ENCODE measurements around the gene PLAAT4. TPM values are rescaled to one million over a fixed set of nuclear protein-coding genes. Genes with fewer than 3 reads are reported as not detected.

PLAAT4 gene
- total RNA-seq, 1 experiment from 2014 or later, result 3.5 TPM

DNA sequence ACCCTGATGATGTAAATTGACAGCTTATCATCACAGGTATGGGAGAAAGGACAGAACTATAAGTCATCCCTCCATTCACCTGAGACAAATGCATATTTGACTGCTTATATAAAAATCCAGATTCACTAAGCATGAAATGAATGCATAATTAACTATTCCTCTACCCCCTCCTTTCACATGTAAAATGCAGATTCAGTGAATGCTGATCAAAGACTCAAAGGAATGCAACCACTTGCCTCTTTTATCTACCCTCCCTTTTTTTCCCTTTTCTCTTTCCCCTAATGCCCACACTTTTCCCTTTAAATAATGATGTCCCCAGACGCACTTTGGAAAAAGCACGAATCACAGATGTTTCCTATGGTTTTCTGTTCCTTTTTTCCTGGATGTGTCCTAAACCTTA is 4.5 kb upstream of the PLAAT4 start:
- Histone ChIP-seq H3K79me1 (ENCODE audit: insufficient read depth, low read depth, low read length, poor library complexity, severe bottlenecking) (no peaks in the 10 kb centered on the region), H2BK20ac (ENCODE audit: low read depth, low read length, poor library complexity, severe bottlenecking) (no peak overlapping the region), H3K56ac (ENCODE audit: insufficient read length, low read depth, low read length) (no peak overlapping the region), H3K79me2 (ENCODE audit: insufficient read depth, low read length) (no peaks in the 10 kb centered on the region), H2BK12ac (ENCODE audit: insufficient read length, low read depth, low read length) (no peak overlapping the region), H3K9me3 (ENCODE audit: control insufficient read depth, low read depth, low read length) (no peaks in the 10 kb centered on the region), H3K9ac (ENCODE audit: extremely low read depth, insufficient read length, low read length) (no peak overlapping the region), H2AK5ac (ENCODE audit: insufficient read length, low read length) (no peak overlapping the region), H3K4me2 (ENCODE audit: insufficient read depth, insufficient read length, low read length) (no peak overlapping the region), H3K4me1 (ENCODE audit: insufficient read depth, low read length) (peaks cover 15% of the 10 kb centered on the region; the same call in 1 of the 2 replicates), H3T11ph (ENCODE audit: low read length) (no peak overlapping the region), H4K8ac (replicated peaks; ENCODE audit: insufficient read length, low read depth, low read length) (no peak overlapping the region), H4K20me1 (ENCODE audit: control insufficient read depth, insufficient read depth, insufficient read length) (no peaks in the 10 kb centered on the region), H2BK5ac (ENCODE audit: insufficient read length, low read length) (no peak overlapping the region), H4K91ac (ENCODE audit: insufficient read length, low read depth, low read length) (no peak overlapping the region), H3K23ac (ENCODE audit: insufficient read length, low read depth, low read length) (no peak overlapping the region), H2BK15ac (ENCODE audit: low read depth, low read length) (no peak overlapping the region), H3K27ac (ENCODE audit: insufficient read length, low read depth, low read length) (peak overlapping the region; percentile 94), H4K5ac (ENCODE audit: insufficient read length, low read depth, low read length) (no peak overlapping the region), H3K27me3 (ENCODE audit: insufficient read depth, low read length) (no peaks in the 10 kb centered on the region), H2AFZ (ENCODE audit: low read length) (no peak overlapping the region), H3K18ac (ENCODE audit: insufficient read length, low read depth, low read length) (peak overlapping the region; percentile 27), H3K14ac (ENCODE audit: insufficient read depth, low read length) (no peak overlapping the region), H3K23me2 (ENCODE audit: insufficient read length, low read depth, low read length, poor library complexity, severe bottlenecking) (no peaks in the 10 kb centered on the region), H2BK120ac (ENCODE audit: low read depth, low read length, poor library complexity, severe bottlenecking) (no peak overlapping the region), H3K4ac (ENCODE audit: low read depth, low read length) (no peak overlapping the region)
- TF ChIP-seq, protein P1, sequence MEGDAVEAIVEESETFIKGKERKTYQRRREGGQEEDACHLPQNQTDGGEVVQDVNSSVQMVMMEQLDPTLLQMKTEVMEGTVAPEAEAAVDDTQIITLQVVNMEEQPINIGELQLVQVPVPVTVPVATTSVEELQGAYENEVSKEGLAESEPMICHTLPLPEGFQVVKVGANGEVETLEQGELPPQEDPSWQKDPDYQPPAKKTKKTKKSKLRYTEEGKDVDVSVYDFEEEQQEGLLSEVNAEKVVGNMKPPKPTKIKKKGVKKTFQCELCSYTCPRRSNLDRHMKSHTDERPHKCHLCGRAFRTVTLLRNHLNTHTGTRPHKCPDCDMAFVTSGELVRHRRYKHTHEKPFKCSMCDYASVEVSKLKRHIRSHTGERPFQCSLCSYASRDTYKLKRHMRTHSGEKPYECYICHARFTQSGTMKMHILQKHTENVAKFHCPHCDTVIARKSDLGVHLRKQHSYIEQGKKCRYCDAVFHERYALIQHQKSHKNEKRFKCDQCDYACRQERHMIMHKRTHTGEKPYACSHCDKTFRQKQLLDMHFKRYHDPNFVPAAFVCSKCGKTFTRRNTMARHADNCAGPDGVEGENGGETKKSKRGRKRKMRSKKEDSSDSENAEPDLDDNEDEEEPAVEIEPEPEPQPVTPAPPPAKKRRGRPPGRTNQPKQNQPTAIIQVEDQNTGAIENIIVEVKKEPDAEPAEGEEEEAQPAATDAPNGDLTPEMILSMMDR (conservative IDR thresholded peaks at IDR 0.05), result no peak
- Mint-ChIP-seq H3K36me3 (ENCODE audit: insufficient read depth in 1 of 3, low read depth in 3 of 3) (peaks cover 0 to 6% (median 4%) of the 10 kb centered on the region in 3 experiments; a peak in 4 of 7 replicates), H3K27me3 (ENCODE audit: low read depth) (no peaks in the 10 kb centered on the region), H3K4me1 (peaks cover 67 to 69% of the 10 kb centered on the region in 2 experiments), H3K27ac (peak overlapping the region; percentile 46 to 99 (median 82); a peak in 6 of 7 replicates), H3K4me3 (peak overlapping the region; percentile 16 to 21; a peak in 2 of 5 replicates), H3K9me3 (peaks cover 10 to 11% of the 10 kb centered on the region in 2 experiments)
- no CpG with 5 or more reads among the region's 2 CpGs for WGBS (ENCODE audit: extremely low coverage, insufficient read length, low lambda C conversion rate)
- DNase-seq, result no peak

Measured in H9 (cell line).